GM12801 (cell line): ENCODE measurements around the gene LVRN.

ENCODE experiments used
- TF ChIP-seq, protein P1 (sequence below): IDR thresholded peaks from one replicate; pipeline ENCODE4 v1.5.1; 2011; ENCODE audit warnings: control low read depth; ENCODE audit not compliant: insufficient read length; ENCODE audit errors: extremely low read depth

The LVRN gene

DNA sequence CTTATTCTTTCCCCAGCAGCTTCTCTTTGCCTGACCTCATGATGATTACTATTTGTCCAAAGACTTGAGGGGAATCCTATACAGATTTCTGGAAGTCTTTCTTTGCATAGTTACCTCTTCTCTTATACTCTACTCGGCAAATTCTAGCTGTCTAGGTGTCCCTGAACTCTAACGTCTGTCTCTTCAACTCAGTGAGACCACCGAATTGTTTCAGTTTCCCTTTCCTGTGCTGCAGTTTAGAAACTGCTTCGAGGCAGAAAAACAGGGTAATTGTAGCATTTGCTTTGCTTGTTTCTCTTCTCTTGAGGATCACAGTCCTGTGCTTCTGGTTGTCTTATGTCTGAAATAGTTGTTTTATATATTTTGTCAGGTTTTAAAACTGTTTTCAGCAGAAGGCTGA, 14.8 kb downstream of the LVRN start:
- TF ChIP-seq, protein P1, sequence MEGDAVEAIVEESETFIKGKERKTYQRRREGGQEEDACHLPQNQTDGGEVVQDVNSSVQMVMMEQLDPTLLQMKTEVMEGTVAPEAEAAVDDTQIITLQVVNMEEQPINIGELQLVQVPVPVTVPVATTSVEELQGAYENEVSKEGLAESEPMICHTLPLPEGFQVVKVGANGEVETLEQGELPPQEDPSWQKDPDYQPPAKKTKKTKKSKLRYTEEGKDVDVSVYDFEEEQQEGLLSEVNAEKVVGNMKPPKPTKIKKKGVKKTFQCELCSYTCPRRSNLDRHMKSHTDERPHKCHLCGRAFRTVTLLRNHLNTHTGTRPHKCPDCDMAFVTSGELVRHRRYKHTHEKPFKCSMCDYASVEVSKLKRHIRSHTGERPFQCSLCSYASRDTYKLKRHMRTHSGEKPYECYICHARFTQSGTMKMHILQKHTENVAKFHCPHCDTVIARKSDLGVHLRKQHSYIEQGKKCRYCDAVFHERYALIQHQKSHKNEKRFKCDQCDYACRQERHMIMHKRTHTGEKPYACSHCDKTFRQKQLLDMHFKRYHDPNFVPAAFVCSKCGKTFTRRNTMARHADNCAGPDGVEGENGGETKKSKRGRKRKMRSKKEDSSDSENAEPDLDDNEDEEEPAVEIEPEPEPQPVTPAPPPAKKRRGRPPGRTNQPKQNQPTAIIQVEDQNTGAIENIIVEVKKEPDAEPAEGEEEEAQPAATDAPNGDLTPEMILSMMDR: no peak

DNA sequence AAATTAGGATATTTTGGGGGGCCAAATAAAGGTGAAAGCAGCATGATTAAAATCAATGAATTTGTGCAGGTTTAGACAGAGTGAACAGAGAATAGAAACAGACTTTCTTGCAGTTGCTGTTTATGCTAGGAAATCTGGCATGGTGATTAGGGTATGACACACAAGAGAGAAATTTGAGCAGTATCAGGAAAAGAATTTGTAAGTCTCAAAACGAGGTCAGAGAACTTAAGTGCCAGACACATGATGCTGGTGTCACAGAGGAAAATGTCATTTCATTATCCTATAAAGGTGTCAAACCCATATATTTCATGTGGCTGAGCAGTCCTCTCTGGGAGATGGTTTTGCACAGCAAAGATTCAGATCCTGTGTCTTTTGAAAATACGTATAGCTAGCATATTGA, 15.7 kb downstream of the LVRN start:
- TF ChIP-seq, protein P1: no peak

DNA sequence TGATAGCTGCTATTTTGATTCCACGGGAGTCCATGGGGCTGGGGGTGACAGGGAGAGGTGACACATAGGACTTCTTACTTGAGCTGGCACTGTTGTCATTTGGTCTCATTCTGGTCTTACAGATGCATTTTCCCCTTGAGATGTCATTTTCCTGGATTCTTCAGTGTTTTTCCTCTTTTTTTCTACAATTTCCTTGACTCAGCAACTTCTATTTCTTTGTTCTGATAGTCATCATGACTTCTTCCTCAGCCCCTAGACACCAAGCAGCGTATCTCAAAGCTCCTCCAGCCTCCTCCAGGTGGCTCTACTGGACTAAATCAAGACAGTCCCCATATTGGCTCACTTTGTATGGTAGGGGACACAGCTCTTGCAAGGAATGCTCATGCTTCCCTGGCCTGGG, 16.5 kb downstream of the LVRN start:
- TF ChIP-seq, protein P1: no peak

DNA sequence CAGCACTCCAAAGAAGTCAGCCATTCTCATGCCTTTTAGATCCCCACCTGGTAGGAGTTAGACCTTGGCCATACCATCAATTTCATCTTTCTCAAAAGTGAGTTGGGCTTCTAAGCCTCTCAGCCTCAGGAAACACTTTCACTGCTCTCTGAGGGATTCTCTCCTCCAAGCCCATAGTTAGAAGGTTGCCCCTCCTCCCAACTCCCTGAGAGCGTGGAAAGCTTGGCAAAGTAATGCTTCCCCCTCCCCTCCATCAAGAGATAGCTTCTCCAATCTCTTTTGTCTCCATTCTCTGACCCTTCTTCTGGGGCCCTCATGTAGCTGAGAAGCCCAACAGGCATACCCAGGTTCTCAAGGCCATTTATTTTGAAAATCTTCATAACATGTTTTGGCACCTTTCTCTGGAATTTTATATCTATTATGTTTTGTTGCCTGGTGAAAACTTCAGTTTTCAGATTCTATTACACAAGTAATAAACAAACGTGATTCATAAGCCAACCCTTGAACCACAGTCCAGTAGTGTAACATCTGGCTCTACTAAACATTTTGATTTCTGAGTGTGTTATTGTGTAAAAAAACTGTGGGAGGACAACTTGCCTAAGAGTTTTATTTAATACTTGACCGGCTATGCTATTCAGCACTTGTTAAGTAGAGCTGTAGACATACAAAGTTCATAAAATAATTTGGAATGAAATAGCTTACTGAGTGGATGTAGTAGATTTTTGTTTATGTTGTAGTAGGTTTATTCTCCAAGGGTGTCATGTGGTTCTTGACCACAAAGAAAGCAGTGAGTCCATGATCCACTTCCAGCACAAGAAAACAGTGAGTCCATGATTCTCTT, 17.1 kb downstream of the LVRN start:
- TF ChIP-seq, protein P1: no peak

DNA sequence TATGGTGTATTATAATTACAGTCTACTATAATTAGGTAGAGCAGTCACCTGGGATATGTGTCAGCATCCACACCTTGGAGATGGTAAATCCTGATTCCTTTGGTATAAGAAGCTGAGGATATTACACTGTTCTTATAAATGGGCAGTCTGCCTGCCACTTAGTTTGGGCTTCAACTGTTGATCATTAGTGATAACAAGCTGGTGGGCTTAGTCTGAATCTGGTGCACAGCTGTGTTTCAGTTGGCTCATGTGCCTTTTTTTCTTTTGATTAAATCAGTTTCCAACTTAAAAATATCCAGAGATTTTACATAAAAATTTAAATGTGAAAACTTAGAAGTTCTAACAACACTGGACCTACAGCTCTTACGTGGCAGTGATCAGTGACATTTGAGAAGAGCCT, 21.2 kb downstream of the LVRN start:
- TF ChIP-seq, protein P1: no peak

DNA sequence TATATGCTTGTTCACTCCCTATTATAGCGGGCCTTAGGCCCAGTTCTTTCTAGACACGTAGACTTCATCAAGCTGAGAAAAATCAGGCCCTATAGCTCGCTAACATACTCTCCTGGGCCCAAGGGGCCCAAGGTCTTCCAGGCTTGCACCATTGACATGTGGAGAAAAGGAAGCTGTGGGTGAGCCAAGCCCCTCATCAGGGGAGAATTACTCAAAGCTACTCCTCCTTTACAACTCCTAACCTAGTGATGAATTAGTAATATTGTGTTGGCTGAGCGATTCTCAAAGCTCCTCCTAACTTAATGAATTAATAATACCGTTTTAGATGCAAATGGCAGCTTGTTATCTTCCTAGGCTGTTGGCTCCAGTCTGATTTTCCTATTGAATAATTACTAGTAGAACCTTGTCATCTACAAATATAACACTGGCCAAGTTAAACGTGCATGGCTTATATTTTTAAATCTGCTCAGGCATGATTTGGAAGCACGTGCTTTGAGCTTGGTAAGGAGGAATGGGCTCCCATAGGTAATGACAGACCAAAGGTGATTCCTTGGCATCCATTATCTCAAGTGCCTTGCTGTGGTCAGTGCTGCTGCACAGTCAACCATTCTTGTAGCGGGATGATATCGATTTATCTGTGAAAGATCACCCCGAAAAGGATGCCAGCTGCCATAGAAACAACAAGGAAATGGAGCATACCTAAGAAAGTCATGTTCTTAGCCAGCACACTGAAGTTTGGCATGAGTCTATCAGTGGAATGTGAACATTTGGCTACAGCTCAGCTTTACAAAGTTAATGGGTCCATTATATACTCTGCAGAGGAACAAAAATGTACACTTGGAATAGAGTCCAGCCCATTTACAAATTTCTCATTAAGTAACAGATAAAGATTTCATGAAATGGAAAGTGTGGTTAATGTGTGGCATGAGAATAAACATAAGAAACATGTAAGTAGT, 23.8 kb downstream of the LVRN start:
- TF ChIP-seq, protein P1: no peak

DNA sequence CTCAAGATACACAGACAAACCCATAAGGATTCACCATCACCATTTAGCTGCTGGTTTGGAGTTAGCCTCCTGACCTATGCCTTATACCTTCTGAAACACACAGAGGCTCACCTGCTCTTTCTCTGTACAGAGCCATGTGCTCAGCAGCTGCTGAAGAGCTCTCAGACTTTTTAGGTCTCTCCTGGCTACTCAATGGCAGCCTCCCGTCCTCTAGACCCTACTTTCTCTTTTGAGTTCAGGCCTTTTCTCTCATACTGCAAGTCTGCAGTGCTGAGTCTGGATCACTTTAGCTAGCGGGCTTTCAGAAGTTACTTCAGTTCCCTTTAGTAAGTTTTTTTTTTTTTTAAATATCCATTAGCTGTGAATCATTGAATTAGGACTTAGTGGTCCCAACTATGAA, 25.7 kb downstream of the LVRN start:
- TF ChIP-seq, protein P1: no peak
